Upper lobe of left lung (tissue), 4 donors: ENCODE results near the gene CXorf58.

Experiments used
- CTCF ChIP-seq, 6 experiments: fragments of 450-650 bp in 4 of 6; fragments of 200-600 bp in 2 of 6; sonication (generic) in 2 of 6; IDR thresholded peaks; one replicate each; pipeline ENCODE4 v1.5.1; 2016 to 2019; ENCODE audit warnings: antibody characterized with exemption in 6 of 6
- POLR2A ChIP-seq, 4 donors: fragments of 450-650 bp; IDR thresholded peaks; one replicate each; pipeline ENCODE4 v1.5.1; 2016 to 2017; ENCODE audit warnings: antibody characterized with exemption in 4 of 4, mild to moderate bottlenecking in 2 of 4

GRCh38 chrX:23898412-23898959 lies 9.3 kb upstream of the CXorf58 start:
- TF ChIP-seq POLR2A (IDR thresholded peaks at IDR 0.05), result no peak
- no peak for TF ChIP-seq CTCF (IDR thresholded peaks at IDR 0.05)
